PC-3 (cell line): ENCODE results near the gene TAF11L14.
"Not testable (repeated sequence)": the region's sequence is repeated elsewhere in the genome, so short reads cannot be mapped to it uniquely, and the experiment has no call there.

ENCODE experiments used
- EZH2 ChIP-seq: fragments of 300-600 bp; sonication (generic); IDR thresholded peaks from one replicate; pipeline ENCODE4 v1.6.1; 2017; ENCODE audit warnings: antibody characterized with exemption, mild to moderate bottlenecking, low read length; ENCODE audit not compliant: unreplicated experiment
- EZH2phosphoT487 ChIP-seq: fragments of 300-600 bp; sonication (generic); IDR thresholded peaks from 2 replicates; pipeline ENCODE4 v1.6.1; 2018; ENCODE audit warnings: mild to moderate bottlenecking, antibody characterized with exemption, low read length, borderline replicate concordance
- TF ChIP-seq, protein P1 (sequence below): fragments of 300-600 bp; sonication (generic); conservative IDR thresholded peaks from 2 replicates; pipeline ENCODE4 v1.5.1; 2017; ENCODE audit warnings: antibody characterized with exemption, low read depth, mild to moderate bottlenecking, low read length

DNA sequence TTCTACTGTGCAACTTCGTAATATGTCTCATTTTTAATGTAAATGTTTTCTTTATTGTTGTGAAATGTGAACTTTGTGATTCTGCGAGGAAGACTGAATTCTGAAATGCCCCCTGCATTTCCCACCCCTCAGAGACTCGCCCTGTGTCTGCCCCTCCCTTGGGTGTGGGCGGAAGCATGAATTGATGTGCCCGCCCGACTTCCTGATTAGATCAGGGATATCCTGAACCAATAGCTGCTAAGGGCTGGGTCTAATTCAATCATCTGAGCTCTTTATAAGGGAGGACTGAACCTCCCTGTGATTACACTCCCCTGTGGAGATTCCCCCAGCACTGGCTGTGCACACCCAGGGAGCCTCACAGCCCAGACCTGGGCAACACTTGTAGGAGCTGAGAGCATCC, 30.4 kb upstream of the TAF11L14 start, which contains the start of gene TAF11L11:
- TF ChIP-seq, protein P1, sequence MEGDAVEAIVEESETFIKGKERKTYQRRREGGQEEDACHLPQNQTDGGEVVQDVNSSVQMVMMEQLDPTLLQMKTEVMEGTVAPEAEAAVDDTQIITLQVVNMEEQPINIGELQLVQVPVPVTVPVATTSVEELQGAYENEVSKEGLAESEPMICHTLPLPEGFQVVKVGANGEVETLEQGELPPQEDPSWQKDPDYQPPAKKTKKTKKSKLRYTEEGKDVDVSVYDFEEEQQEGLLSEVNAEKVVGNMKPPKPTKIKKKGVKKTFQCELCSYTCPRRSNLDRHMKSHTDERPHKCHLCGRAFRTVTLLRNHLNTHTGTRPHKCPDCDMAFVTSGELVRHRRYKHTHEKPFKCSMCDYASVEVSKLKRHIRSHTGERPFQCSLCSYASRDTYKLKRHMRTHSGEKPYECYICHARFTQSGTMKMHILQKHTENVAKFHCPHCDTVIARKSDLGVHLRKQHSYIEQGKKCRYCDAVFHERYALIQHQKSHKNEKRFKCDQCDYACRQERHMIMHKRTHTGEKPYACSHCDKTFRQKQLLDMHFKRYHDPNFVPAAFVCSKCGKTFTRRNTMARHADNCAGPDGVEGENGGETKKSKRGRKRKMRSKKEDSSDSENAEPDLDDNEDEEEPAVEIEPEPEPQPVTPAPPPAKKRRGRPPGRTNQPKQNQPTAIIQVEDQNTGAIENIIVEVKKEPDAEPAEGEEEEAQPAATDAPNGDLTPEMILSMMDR: not testable (repeated sequence)
- not testable (repeated sequence) for TF ChIP-seq EZH2, EZH2phosphoT487
